ENCODE data around the gene EBF3. TPM values are rescaled to one million over a fixed set of nuclear protein-coding genes. Genes with fewer than 3 reads are reported as not detected.

The EBF3 gene
- total and polyA plus RNA-seq, 10 donors = 0.02 to 0.20 (median 0.13) TPM; not detected in 6

DNA sequence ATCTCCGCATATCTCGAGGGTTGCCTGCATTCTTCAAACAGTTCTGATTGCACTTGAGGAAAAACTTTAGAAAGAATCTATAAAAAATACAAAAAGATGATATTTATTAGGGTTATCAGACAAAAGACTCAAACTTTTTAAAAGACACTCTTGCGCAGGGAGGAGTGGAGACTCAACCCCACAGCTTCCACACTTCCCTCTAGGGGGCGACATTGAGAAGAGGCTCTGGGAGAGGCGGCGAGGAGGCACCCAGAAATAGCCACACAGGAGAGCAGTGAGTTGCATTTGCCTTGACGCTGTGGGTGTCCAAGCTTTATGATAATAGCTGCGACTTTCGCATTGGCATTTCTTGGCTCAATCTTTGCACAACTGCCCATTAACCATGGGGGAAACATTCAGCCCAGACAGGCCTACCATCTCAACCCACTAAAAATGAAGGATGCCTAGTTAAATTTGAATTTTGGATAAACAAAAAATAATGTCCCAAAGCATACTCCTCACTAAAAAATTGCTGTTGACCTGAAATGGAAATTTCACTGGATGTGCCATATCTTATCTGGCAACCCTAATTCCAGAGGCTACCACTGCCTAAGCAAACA lies 86.2 kb downstream of the EBF3 start:
- H3K4me1 ChIP-seq = no peaks in the 10 kb centered on the region
- no peak overlapping the region for H3K27ac ChIP-seq
- no peak overlapping the region for H3K4me3 ChIP-seq
- TF ChIP-seq, protein P1, sequence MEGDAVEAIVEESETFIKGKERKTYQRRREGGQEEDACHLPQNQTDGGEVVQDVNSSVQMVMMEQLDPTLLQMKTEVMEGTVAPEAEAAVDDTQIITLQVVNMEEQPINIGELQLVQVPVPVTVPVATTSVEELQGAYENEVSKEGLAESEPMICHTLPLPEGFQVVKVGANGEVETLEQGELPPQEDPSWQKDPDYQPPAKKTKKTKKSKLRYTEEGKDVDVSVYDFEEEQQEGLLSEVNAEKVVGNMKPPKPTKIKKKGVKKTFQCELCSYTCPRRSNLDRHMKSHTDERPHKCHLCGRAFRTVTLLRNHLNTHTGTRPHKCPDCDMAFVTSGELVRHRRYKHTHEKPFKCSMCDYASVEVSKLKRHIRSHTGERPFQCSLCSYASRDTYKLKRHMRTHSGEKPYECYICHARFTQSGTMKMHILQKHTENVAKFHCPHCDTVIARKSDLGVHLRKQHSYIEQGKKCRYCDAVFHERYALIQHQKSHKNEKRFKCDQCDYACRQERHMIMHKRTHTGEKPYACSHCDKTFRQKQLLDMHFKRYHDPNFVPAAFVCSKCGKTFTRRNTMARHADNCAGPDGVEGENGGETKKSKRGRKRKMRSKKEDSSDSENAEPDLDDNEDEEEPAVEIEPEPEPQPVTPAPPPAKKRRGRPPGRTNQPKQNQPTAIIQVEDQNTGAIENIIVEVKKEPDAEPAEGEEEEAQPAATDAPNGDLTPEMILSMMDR (IDR thresholded peaks at IDR 0.05 in 8 of 11, conservative IDR thresholded peaks at IDR 0.05 in 3 of 11) = peak in 7 of 11 experiments; percentile 8 to 52 (median 43)
- no peak for TF ChIP-seq POLR2AphosphoS5 (IDR thresholded peaks at IDR 0.05)
- DNase-seq = no peak
- no peaks in the 10 kb centered on the region for H3K27me3 ChIP-seq (replicated peaks in 1 of 7)
- WGBS, 5 donors = 71 to 78% (median 73%) methylated on average over 9 of the region's 9 CpGs
- H3K36me3 ChIP-seq = no peaks in the 10 kb centered on the region
- intact Hi-C loops (cut with DNase I; ENCODE audit: low total_unique reads) = no loop called here
- no peaks in the 10 kb centered on the region for H3K9me3 ChIP-seq

DNA sequence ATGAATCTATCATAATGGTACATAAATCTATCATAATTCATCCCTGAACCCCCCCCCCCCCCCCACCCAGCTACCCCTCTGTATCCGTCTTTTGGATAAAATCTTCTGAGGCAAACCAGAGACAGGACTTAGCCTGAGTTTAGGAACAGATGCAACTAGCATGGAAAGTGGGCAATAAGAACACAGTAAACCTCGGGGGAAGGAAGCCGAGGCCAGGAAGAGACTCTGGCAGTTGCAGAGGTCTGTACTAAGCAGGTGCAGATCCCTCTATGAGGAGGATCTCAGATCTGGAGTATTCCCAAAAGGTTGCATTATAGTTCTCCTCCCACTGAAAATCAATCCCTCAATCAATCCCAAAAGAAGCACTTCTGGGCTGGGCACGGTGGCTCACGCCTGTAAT lies 87.2 kb downstream of the EBF3 start:
- WGBS, 5 donors = 61 to 88% (median 76%) methylated on average over 5 of the region's 5 CpGs
- intact Hi-C loops (cut with DNase I; ENCODE audit: low total_unique reads) = no loop called here
- Histone ChIP-seq H3K36me3 (no peaks in the 10 kb centered on the region), H3K27me3 (replicated peaks in 1 of 7) (no peaks in the 10 kb centered on the region), H3K9me3 (no peaks in the 10 kb centered on the region), H3K4me3 (no peak overlapping the region), H3K4me1 (no peaks in the 10 kb centered on the region), H3K27ac (no peak overlapping the region)
- TF ChIP-seq POLR2AphosphoS5 (IDR thresholded peaks at IDR 0.05) (no peak), POLR2A (IDR thresholded peaks at IDR 0.05) (no peak)
- TF ChIP-seq, protein P1 (IDR thresholded peaks at IDR 0.05 in 8 of 11, conservative IDR thresholded peaks at IDR 0.05 in 3 of 11) = no peak
- no peak for DNase-seq

DNA sequence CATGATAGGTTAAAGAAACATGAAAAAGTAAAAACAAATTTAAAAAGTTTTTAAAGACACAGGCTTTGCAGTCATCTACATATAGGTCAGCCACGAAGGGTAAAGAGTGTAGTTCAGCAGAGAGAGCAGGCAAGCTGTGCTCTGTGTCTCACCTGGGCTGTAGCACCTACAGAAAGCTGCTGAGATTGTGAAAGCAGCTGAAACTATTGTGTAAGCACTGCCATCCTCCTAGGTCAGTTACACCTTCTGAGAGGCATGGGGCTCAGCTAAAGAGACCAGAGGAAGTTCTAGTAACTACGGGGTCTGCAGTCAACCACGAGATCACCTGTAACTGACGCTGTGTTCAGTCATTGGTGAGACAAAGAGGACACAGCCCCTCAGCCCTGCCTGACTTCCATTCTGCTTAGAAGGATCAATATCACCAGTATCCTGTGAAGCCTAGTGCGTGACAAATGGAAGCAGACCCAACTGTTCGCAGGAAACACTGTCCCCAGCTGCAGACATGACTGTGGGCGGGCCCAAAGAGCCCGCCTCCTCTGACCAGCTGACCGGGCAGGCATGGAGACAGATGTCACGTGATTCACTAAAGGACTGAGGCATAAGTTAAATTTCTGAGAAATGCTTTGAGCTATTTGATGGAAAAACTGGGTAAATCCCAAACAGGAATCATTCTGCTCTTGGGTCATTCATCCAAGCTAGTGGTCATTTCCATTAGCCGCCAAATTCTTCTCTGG lies 87.9 kb downstream of the EBF3 start:
- no peak overlapping the region for H3K27ac ChIP-seq
- H3K4me1 ChIP-seq = peaks cover 0 to 4% (median 0%) of the 10 kb centered on the region in 6 donors
- WGBS, 5 donors = 59 to 79% (median 74%) methylated on average over 11 of the region's 11 CpGs
- no peaks in the 10 kb centered on the region for H3K36me3 ChIP-seq
- TF ChIP-seq POLR2A (IDR thresholded peaks at IDR 0.05) (no peak), POLR2AphosphoS5 (IDR thresholded peaks at IDR 0.05) (no peak)
- TF ChIP-seq, protein P1 (IDR thresholded peaks at IDR 0.05 in 8 of 11, conservative IDR thresholded peaks at IDR 0.05 in 3 of 11) = no peak
- H3K9me3 ChIP-seq = no peaks in the 10 kb centered on the region
- intact Hi-C loops (cut with DNase I; ENCODE audit: low total_unique reads) = no loop called here
- no peak for DNase-seq
- no peak overlapping the region for H3K4me3 ChIP-seq
- peaks cover 0 to 2% (median 0%) of the 10 kb centered on the region in 7 donors for H3K27me3 ChIP-seq (replicated peaks in 1 of 7)

DNA sequence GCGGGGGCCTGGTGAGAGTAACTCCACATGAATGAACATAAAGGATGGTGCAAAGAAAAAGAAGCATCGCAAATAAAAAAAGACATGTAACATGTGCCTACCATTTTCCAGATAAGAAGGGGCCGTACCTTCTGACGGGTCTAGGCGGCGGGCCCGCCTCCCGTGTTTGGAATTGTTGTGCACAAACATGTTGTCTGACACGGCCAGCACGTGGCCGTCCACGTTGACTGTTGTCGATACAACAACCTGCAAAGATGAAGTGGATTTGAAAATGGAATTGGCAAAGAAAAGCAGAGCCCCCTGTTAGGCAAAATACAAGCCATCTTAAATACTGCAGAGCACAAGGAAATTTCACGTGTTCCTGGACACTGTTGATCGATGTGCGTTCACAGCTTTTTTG lies 90.7 kb downstream of the EBF3 start:
- no peak for DNase-seq

More for the DNA sequence above, 90.7 kb downstream of the EBF3 start:
- WGBS, 5 donors = 92 to 97% (median 94%) methylated on average over 16 of the region's 16 CpGs
- H3K4me3 ChIP-seq = no peak overlapping the region
- H3K27ac ChIP-seq = no peak overlapping the region
- peaks cover 0 to 9% (median 0%) of the 10 kb centered on the region in 6 donors for H3K4me1 ChIP-seq
- H3K27me3 ChIP-seq (replicated peaks in 1 of 7) = peaks cover 0 to 11% (median 0%) of the 10 kb centered on the region in 7 donors
- intact Hi-C loops (cut with DNase I; ENCODE audit: low total_unique reads) = no loop called here
- TF ChIP-seq POLR2AphosphoS5 (IDR thresholded peaks at IDR 0.05) (no peak), POLR2A (IDR thresholded peaks at IDR 0.05) (no peak)
- TF ChIP-seq, protein P1 (IDR thresholded peaks at IDR 0.05 in 8 of 11, conservative IDR thresholded peaks at IDR 0.05 in 3 of 11) = no peak
- no peaks in the 10 kb centered on the region for H3K9me3 ChIP-seq
- H3K36me3 ChIP-seq = no peaks in the 10 kb centered on the region
